NCI-H128 (cell line): ENCODE measurements around the gene ENOX1.

ENCODE experiments used
- DNase-seq: peaks from one replicate; lab custom pipeline; 2025; ENCODE audit not compliant: unreplicated experiment; lab: John Stamatoyannopoulos, UW

Gene ENOX1

DNA sequence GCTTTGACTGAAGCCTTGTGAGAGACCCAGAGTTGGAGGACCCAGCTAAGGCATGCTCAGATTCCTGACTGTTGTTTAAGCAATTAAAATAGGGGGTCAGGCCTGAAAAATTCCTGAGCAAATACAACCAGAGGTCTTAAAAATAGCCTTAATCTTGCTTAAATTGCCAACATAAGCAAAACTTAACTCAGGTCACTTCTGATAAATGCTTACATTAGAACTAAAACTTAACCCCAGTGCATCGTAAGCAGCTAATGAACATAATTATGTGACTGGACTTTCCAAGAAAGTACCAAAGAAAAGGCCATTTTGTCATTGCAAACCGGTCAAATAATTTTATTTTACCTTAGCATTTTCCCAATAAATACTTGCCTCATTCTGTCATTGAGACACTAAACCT, 294.5 kb downstream of the ENOX1 start:
- no peak for DNase-seq

- DNase-seq, result no peak
These were observed 297.5 kb downstream of the ENOX1 start for GRCh38 chr13:43489233-43489632.

GRCh38 chr13:43487885-43488284, 298.9 kb downstream of the ENOX1 start:
- no peak for DNase-seq

DNA sequence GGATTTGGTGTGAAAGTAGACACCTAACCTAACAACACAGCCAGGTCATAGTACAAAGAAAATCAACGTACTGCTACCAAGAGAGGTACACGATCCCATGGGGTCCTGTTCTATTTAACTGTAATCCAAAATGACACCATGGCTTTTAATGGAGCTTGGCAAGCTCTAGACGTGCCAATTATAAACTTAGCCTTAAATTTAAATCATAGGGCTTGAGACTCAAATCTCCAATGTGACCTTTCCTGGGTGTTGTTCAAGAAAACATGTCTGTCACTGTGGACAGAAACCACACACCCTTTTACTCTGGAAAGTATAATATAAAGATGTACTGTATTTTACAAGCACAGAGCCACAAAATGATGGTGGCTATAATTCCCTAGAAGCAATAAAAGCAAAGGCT, 299.3 kb downstream of the ENOX1 start:
- no peak for DNase-seq

DNA sequence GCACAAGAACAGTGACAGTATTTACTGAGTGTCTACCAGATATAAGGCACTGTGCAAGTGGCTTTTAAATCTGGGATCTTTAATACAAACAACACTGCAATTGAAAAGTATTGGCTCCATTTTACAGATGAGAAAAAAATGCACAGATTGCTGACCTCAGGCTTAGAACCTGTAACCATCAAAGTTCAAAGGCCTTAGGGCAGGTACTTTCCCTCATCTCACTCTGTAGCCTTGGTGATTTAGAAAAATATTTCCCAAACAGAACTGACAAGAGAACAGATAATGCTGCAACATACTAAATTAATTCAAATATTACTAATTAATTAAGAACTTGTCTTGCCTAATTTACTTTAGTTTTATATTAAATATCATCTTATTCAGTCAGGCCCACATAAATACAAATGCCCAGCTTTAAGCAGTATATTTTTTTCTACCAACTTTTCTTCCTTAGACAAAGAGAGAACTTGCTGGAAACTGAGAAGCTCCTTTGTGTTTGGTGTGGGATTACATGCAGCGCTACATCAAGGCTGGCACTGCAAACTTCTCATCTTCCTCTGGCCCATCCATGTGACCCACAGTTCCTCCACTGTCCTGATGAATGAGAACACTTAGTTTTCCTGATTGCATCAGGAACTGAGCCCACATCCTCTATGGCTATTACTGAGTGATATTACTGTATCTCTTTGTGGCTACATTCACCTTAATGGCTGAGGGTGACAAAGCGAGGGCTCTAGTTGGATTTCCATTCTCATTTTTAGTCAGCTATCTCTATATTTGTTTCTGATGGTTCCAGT, 302.1 kb downstream of the ENOX1 start:
- no peak for DNase-seq

DNA sequence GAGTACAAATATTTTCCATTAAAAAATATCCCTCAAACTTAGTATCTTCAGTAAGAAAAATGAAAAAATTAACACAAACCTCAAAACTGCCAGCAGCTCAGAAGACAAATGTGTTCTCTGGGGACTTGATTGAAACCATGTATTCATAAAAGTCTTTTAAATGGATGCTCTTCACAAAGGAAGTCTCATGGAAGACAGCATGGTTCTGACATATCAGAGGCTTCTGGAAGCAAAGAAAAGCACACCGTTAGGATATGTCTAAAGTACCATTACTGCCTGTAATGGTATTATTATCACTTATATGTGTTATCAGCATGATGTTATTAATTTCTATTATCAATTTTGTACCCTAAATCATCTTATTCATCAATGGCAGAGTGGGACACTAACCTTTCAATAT, 302.8 kb downstream of the ENOX1 start:
- DNase-seq, result no peak

DNA sequence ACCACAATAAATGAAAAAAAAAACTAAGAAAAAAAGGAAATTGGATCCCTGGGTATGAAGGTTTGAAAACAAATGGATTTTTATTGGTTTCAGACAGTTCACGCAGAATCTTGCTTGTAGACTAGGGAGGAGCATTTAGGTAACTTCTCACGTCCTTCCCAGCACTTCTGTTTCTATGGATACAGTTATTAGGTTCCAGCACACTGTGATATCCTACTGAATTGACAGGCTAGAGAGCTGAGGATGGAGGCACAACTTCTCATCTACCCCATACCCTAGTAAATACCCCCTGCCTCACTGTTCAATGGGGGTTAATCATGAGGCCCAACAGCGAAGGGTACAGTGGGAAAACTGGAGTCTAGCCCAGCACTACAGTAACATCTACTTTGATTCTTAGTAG, 304.1 kb downstream of the ENOX1 start:
- DNase-seq, result no peak

DNA sequence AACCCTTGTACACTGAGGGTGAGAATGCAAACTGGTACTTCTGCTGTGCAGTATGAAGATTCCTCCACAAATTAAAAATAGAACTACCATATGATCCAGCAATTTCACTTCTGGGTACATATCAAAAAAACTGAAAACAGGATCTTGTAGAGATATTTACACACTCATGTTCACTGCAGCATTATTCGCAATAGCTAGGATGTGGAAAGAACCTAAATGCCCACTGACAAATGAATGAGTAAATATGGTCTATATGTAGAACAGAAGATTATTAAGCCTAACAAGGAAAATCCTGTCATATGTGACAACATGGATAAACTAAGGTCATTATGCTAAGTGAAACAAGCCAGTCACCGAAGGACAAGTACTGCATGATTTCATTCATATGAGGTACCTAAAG, 304.7 kb downstream of the ENOX1 start:
- no peak for DNase-seq

DNA sequence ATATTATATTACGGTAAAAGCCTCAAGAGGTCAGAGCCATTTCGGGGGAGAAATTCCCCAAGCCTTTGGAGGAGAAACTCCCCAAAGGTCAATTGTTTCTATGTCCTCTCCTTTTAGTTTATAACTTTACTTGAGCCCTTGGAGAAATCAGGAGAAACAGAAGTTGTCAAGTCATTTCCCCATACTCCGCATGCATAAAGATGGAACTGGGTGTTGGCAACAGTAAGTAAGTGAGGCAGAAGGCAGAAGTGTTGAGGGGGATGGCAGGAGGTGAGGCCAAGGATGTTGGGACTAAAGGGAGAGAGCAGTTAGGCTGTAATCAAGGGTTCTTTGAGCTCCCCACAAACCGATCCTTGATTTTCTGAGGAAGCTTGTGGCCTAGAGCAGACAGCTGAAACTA, 307.9 kb downstream of the ENOX1 start:
- no peak for DNase-seq

- DNase-seq, result no peak
These were observed 308.6 kb downstream of the ENOX1 start for GRCh38 chr13:43478211-43478610.

GRCh38 chr13:43475140-43475539, 311.6 kb downstream of the ENOX1 start:
- DNase-seq, result no peak

DNA sequence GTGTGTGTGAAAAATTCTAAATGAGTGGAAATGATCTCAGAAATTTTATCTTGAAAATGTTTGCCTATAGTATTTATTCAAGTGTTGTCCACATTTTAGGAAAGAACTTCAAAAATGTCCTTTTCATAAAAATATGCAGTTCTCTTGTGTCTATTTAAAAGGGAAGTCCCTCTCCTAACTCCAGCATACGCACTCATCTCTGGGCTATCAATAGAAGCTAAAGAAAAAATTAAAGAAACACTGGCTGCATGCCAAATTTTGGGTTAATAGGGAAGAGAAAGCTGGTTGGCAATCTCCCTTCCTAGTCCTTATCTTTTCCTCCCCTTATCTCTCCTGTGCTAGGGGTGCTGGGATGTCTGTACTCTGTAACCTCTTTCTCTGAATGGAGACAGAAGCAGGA, 313.3 kb downstream of the ENOX1 start:
- no peak for DNase-seq

DNA sequence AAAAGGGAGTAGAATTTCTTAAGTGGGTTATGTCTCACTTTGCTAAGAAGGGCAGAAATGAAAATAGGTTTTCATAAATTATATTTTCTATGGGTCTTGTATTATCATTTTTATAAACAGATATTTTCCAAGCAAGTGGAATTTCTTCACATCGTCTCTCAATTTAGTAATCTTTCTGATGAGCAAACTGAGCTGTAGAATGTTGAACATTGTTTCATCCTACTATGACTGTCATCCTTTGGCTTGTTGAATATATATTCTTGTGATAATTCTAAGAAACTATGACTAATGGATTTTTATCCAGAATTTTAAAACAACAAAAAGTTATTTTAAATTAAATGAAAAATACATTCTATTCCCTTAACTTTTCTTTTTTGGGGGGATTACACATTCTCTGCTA, 313.8 kb downstream of the ENOX1 start:
- no peak for DNase-seq

DNA sequence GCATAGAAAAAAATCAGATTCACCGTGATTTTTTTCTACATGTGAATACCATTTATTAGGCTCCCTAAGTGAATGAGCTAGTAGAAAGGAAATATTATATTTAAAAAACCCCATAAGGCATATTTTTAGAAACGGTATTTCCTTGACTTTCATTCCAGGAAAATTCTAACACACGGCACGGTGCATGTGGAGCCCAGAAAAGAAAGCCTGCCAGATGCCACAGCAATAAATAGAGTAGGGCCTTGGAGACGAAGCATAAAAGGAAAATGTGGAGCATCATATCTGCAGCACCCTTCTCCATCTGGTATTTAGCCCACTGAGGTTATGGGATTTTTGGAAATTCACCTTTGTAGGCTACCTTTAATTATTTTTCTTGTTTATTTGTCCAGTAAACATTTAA, 314.4 kb downstream of the ENOX1 start:
- DNase-seq, result no peak

DNA sequence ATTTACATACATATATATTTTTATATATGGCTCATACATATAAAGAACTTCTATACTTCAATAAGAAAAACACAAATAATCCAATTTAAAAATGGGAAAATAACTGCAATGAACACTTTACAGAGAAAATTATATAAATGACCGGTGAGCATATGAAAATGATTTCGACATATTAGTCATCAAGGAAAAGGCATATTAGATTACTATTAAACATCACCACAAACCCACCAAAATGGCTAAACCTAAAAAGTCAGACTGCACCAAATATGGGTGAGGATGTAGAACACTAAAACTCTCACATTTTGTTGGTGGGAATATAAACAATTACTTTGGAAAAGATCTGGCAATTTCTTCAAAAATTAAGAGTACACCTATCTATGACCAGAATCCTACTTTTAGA, 316.2 kb downstream of the ENOX1 start:
- no peak for DNase-seq

DNA sequence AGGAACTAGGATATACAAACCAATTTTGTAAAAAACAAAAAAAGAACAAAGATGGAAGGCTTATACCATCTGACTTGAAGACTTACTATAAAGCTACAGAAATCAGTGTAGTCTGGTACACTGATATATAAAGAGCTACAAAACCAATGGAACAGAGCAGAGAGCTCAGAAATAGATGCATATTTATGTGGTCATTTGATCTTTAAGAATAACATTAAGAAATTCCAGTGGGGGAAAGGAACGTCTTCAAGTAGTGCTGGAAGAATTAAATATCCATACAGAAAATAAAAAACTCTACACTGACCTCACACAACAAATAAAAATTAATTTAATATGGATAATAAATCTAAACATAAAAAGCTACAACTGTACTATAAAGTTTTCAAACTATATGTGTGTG, 317.0 kb downstream of the ENOX1 start:
- no peak for DNase-seq

- no peak for DNase-seq
These were observed 322.1 kb downstream of the ENOX1 start for GRCh38 chr13:43464578-43465264.

DNA sequence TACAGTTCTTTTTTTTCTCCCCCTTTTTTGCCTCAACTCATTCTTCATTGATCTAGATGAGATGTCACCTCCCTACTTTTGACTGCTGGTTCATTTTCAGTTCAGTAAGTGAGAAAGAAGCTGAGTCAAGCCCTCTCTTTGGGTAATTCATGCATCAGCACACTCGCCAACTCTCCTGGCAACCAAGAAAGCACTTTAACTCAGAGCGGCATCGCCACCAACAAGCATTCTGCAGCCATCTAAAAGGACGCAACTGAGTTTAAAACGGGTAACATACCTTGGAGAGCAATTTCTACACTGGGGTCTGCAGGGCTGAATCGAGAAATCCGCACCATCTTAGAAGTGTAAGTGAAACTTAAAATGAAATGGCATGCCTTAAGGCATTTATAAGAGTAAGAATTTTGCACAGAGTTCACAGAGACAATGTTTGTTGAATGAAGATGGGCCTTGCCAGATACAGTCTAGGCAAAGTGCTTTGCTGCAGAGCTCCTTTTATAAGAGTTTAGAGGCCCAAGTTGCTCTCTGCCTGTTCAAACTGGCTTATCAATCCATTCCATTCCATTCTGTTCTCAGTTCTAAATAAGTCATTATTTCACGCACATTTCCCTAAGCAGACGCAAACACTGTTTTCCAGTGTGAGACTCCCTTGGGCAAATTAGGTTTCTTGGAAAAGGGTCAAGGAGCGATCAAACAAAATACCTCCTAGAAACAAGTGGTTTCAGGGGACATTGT, 338.0 kb downstream of the ENOX1 start:
- no peak for DNase-seq

DNA sequence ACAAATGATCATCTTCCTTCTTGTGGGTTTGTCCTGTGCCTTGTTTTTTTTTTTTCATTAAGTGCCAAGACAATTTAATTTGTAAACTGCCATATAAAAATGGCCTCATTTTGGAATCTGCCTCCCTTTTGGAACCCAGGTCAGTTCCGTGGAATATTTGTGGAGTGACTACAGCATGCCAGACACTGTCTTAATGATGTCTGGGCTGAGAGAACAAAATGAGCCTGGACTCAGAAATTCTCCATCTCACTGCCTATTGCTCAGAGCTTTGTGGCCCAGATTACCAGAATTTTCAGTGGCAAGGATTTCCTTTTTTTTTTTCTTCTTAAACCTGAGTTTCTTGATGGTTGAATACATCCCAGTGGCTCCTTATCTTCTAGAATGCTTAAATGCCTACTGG, 340.6 kb downstream of the ENOX1 start:
- no peak for DNase-seq

DNA sequence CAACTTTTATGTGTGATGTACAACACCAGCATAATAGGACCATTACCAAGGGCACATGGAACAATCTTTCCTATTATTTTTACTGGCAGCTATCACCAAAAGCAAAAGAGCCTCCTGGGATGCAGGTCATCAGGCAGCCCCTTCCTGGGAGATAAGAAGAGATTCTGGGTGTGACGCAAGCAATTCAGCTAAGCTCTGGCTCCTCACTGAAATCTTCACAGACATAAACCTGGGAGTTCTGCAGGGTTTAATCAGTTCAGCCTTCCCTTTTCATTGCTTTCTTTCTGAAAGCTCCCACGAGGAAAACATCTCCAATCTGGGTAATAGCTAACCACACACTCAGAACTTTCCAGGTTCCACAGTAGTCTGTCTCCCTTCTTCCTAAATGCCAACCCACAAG, 341.1 kb downstream of the ENOX1 start:
- DNase-seq, result no peak

DNA sequence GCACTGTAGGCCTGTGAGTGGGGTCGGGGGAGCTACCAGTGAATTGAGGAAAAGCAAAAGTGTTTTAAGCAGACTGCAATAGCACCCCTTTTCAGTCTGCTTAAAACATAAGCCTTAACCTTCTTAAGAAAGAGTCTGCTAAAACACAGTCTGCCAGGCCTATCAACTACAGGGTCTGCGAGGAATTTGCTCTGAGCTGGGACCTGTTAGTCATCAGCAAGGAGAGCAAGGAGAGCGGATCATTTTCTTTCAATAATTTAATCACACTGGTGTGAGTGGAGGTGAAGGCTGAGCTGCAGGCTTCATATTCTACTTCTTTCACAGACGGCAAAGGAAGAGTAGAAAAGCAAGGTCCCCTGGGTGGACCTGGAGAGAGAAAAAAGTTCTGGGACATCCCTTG, 342.7 kb downstream of the ENOX1 start:
- no peak for DNase-seq

- peak; percentile 10 for DNase-seq
These were observed 344.8 kb downstream of the ENOX1 start for GRCh38 chr13:43441899-43442499.
